H54 (cell line): ENCODE results near the gene YAP1.
A peak's percentile ranks its signal among the peaks of the same experiment; 100 is the strongest.

Experiments used
- DNase-seq: peaks from one replicate; pipeline ENCODE4 v3.0.0; 2011; ENCODE audit warnings: low spot score, mixed read lengths; ENCODE audit not compliant: insufficient read length
- FAIRE-seq: peaks from 3 replicates; lab custom pipeline; 2011; peaks lifted over from hg19 to GRCh38; lab: Jason Lieb, UNC
- POLR2A ChIP-seq: IDR thresholded peaks from 2 replicates; pipeline ENCODE4 v1.6.1; 2011; ENCODE audit warnings: low read depth, mild to moderate bottlenecking, low read length

YAP1 gene

GRCh38 chr11:102138670-102139069, 28.4 kb downstream of the YAP1 start:
- DNase-seq: peak; percentile 14
- no peak for TF ChIP-seq POLR2A
- FAIRE-seq: no peak

- DNase-seq (no peak), FAIRE-seq (peak; percentile 57)
- no peak for TF ChIP-seq POLR2A
Measured at GRCh38 chr11:102139081-102139498, 28.8 kb downstream of the YAP1 start.

DNA sequence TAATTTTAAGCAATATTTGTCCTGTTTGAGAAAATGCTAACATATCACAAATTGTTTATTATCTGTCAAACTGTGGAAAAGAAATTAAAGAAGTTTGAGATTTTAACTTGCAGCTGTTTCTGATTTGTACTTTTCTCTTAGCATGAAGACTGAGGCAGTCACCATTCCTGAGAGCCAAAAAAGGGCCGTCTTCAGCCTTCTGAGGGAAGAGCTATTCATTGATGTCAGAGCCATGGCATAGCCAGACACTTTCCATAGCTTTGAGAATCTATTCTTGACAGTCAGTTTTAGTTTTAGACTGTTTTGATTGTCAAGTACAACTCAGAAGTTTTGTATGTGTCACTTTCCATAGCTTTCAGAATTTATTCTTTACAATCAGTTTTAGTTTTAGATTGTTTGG, 32.1 kb downstream of the YAP1 start:
- FAIRE-seq: no peak
- no peak for TF ChIP-seq POLR2A
- no peak for DNase-seq

DNA sequence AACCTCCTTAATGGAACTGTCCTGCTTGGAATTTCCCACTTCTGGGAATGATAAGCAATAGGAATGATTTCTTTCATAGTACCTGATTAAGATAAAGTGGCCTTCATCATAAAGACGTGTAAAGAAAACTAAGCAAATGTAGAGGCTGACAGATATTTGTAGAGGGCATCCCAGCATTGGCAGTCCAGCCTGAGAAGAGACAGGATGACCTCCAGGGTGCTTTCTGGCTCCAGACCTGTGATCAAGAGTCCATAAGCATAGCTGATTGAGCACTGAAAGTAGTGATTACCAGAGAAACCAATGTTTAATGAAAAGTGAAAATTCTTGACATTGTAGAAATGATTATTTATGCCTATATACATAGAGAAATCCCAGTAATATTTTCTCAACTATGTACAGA, 33.6 kb downstream of the YAP1 start:
- FAIRE-seq: no peak
- no peak for DNase-seq
- TF ChIP-seq POLR2A: no peak

- FAIRE-seq (no peak), DNase-seq (no peak)
- TF ChIP-seq POLR2A: no peak
Measured at GRCh38 chr11:102144357-102145355, 34.4 kb downstream of the YAP1 start.

DNA sequence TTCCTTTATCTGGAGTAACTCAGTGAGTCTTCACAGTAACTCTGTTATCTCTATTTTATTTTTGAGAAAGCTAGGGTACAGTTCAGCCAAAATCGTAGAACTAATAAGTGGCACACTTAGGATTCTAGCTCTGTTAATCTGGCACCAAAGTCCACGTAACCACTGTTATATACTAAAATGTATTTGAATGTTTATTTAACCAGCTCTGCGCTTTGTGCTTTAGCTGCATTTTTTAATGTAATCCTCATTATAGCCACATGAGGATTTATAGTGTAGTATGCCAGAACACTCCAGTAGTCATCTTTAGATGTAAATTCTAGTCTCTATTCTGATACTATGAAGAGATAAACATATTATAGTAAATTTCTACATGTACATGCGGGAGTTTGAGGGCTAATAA, 36.8 kb downstream of the YAP1 start:
- FAIRE-seq (no peak), DNase-seq (no peak)

DNA sequence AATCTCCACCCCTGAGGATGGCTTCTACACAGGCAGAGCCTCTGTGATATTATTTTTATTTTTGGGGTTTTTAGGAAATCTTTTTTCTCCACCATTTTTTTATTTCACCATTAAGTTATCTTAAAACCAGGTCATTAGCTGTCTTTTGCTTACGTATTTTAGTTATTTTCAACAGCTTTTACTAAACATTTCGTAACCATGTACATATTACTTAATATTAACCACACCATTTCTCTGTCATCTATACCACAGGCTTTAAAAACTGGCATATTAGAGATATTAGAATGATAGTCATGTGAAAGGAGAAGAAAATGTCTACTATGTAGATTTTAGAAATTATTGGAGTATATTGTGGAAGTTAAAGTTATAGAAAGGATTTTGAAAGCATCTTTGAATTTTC, 37.4 kb downstream of the YAP1 start:
- DNase-seq (no peak), FAIRE-seq (no peak)
- TF ChIP-seq POLR2A: no peak

More for the DNA sequence above, 36.8 kb downstream of the YAP1 start:
- no peak for TF ChIP-seq POLR2A

- DNase-seq: no peak
- no peak for TF ChIP-seq POLR2A
- no peak for FAIRE-seq
Measured at GRCh38 chr11:102148059-102148458, 37.8 kb downstream of the YAP1 start.

- FAIRE-seq: no peak
- DNase-seq: no peak
- TF ChIP-seq POLR2A: no peak
Measured at GRCh38 chr11:102151784-102152525, 41.7 kb downstream of the YAP1 start.

DNA sequence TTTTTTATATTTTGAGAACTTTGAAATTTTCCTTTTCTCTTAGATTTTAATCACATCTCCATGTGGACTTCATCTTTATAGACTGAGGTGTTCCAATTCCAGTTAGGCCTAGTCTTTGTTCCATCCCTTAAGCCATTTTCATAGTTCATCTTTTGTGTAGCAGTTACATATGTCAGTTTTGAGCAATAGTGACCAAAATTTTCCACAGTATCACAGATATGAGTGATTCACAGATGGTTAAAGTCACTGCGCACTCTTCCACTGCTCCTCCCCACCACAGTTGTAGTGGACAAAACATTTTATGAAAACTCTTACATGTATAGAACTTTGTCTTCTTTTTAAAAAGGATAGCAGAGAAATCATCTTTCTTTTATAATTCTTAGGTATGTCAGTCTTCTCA, 42.8 kb downstream of the YAP1 start:
- no peak for FAIRE-seq

DNA sequence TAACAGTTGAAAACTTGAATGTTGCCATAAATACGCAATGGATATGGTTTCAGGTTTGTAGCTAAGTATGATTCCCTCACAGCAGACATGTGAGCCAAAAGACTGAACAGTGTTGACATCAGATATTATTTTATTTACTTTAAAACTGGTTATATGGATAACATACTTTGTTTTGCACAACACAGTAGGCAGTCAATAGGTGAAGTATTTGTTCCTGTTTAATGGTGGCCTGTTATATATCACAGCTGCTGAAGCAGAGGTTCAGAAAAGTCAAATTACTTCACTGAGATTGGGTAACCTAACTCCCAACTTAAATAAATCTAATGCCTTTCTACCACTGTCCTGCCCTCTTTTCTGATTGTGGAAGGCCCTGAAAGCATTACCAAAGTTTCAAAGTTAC, 44.6 kb downstream of the YAP1 start:
- DNase-seq (no peak), FAIRE-seq (no peak)
- no peak for TF ChIP-seq POLR2A

More for the DNA sequence above, 42.8 kb downstream of the YAP1 start:
- DNase-seq: no peak
- no peak for TF ChIP-seq POLR2A

DNA sequence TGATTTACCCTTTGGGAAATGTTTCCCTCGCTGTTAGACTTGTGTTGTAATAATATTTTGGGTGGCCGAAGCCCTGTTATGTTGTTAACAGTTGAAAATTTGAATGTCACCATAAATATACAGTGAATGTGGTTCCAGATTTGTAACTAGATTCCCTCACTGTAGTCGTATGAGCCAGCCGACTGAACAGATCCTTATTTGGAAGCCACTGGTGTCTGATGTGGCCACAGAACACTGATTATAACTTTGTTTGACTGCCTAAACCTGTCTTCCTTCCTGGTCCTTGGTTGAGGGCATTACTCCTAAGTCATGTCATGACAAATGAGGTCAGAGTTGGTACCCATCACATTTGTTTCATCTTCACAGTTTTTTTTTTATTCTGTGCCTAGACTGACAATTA, 45.4 kb downstream of the YAP1 start:
- no peak for TF ChIP-seq POLR2A
- DNase-seq: no peak
- no peak for FAIRE-seq

- TF ChIP-seq POLR2A: no peak
- FAIRE-seq (peak; percentile 38), DNase-seq (no peak)
Measured at GRCh38 chr11:102157219-102157618, 47.0 kb downstream of the YAP1 start.

DNA sequence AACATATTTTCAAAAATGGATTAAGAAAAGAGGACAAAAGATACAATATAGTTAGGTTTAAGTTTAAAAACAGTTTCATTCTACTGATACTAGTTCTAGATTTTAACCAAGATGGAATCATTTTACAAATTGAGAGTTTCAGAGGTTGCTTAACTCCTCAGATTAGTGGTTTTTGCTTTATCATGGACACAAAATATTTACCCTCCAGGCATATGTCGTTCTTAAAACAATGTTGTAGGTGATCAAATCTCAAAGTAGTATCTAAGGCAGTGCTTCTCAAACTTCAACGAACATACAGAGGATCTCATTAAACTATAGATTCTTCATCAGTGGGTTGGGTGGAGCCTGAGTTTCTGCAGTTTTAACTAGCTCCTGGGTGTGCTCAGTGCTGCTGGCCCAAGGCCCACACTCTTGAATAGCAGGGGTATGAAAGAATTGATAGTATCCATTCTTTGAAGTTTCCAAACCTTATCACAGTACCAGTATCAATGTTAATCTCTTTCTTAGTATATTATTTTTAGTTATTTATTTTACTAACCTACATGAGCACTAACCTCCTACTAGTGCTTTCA, 48.0 kb downstream of the YAP1 start:
- no peak for FAIRE-seq
- DNase-seq: no peak
- no peak for TF ChIP-seq POLR2A
